Neural cell (in vitro differentiated cells): ENCODE results near the gene RLN3. TPM values are rescaled to one million over a fixed set of nuclear protein-coding genes. Genes with fewer than 3 reads are reported as not detected.

Experiments
- H2AFZ ChIP-seq: fragments of 200-600, 300-800 bp; sonication (generic), shearing (Covaris generic); 2 replicates; pipeline ENCODE4 v1.6.0; 2014; ENCODE audit warnings: low read depth, mild to moderate bottlenecking, antibody characterized with exemption, low read length, moderate library complexity
- H3F3A ChIP-seq: fragments of 200-600 bp; shearing (Covaris generic); 2 replicates; pipeline ENCODE4 v1.6.1; 2016; ENCODE audit warnings: mild to moderate bottlenecking, moderate library complexity, mixed read lengths, antibody characterized with exemption, low read length; ENCODE audit not compliant: insufficient read depth, poor library complexity, severe bottlenecking
- H3K27ac ChIP-seq: fragments of 200-600, 300-800 bp; sonication (generic), shearing (Covaris generic); 2 replicates; pipeline ENCODE4 v1.5.1; 2014; ENCODE audit warnings: mild to moderate bottlenecking, low read length, moderate library complexity
- H3K27me3 ChIP-seq: fragments of 300-800, 200-600 bp; sonication (generic), shearing (Covaris generic); 2 replicates; pipeline ENCODE4 v1.6.0; 2014; ENCODE audit warnings: mild to moderate bottlenecking, low read depth, low read length, moderate library complexity; ENCODE audit not compliant: insufficient read depth
- H3K36me3 ChIP-seq: fragments of 300-800, 200-600 bp; sonication (generic), shearing (Covaris generic); 2 replicates; pipeline ENCODE4 v1.5.1; 2014; ENCODE audit warnings: mild to moderate bottlenecking, antibody characterized with exemption, low read length, moderate library complexity; ENCODE audit not compliant: insufficient read depth
- H3K4me2 ChIP-seq: fragments of 300-800, 200-600 bp; sonication (generic), shearing (Covaris generic); 2 replicates; pipeline ENCODE4 v1.6.0; 2014; ENCODE audit warnings: mild to moderate bottlenecking, low read length
- H3K4me3 ChIP-seq: fragments of 300-800, 200-600 bp; sonication (generic), shearing (Covaris generic); 2 replicates; pipeline ENCODE4 v1.5.1; 2014; ENCODE audit warnings: mild to moderate bottlenecking, low read length, moderate library complexity
- H3K79me2 ChIP-seq: fragments of 200-600 bp; shearing (Covaris generic); replicated peaks from 2 replicates; pipeline ENCODE4 v1.6.0; 2014; ENCODE audit warnings: mild to moderate bottlenecking, low read length, moderate library complexity; ENCODE audit not compliant: insufficient read depth
- H3K9ac ChIP-seq: fragments of 300-800, 200-600 bp; sonication (generic), shearing (Covaris generic); 2 replicates; pipeline ENCODE4 v1.6.1; 2016; ENCODE audit warnings: mild to moderate bottlenecking, low read length, mixed read lengths
- H3K9me2 ChIP-seq: fragments of 200-600 bp; shearing (Covaris generic); 2 replicates; pipeline ENCODE4 v1.6.1; 2016; ENCODE audit warnings: mild to moderate bottlenecking, low read length, mixed read lengths; ENCODE audit not compliant: insufficient read depth
- H3K9me3 ChIP-seq: fragments of 200-600, 300-800 bp; sonication (generic), shearing (Covaris generic); 2 replicates; pipeline ENCODE4 v1.6.1; 2016; ENCODE audit warnings: mild to moderate bottlenecking, mixed run types, low read length, moderate library complexity, mixed read lengths
- H4K20me1 ChIP-seq: fragments of 200-600 bp; shearing (Covaris generic); 2 replicates; pipeline ENCODE4 v1.6.1; 2016; ENCODE audit warnings: mild to moderate bottlenecking, mixed run types; ENCODE audit not compliant: insufficient read depth
- EP300 ChIP-seq: fragments of 450-650 bp; conservative IDR thresholded peaks from 2 replicates; pipeline ENCODE4 v1.6.1; 2014; ENCODE audit warnings: antibody characterized with exemption, mild to moderate bottlenecking, moderate library complexity; ENCODE audit not compliant: poor library complexity, severe bottlenecking
- EZH2 ChIP-seq: fragments of 200-600, 300-800 bp; shearing (Covaris generic), sonication (generic); IDR thresholded peaks from 2 replicates; pipeline ENCODE4 v1.6.1; 2014; ENCODE audit warnings: antibody characterized with exemption, low read length, borderline replicate concordance, mild to moderate bottlenecking; ENCODE audit not compliant: insufficient read depth, poor library complexity, severe bottlenecking
- MXI1 ChIP-seq: fragments of 450-650 bp; conservative IDR thresholded peaks from 2 replicates; pipeline ENCODE4 v1.6.1; 2014; ENCODE audit warnings: antibody characterized with exemption, mild to moderate bottlenecking; ENCODE audit not compliant: poor library complexity, severe bottlenecking
- POLR2AphosphoS5 ChIP-seq: IDR thresholded peaks from 2 replicates; pipeline ENCODE4 v1.6.1; 2012
- RAD21 ChIP-seq: fragments of 450-650 bp; conservative IDR thresholded peaks from 2 replicates; pipeline ENCODE4 v1.6.1; 2014; ENCODE audit warnings: antibody characterized with exemption, mild to moderate bottlenecking, moderate library complexity
- REST ChIP-seq: IDR thresholded peaks from 2 replicates; pipeline ENCODE4 v1.6.1; 2012; ENCODE audit warnings: borderline replicate concordance
- SMC3 ChIP-seq: fragments of 450-650 bp; conservative IDR thresholded peaks from 2 replicates; pipeline ENCODE4 v1.6.1; 2014; ENCODE audit warnings: antibody characterized with exemption, mild to moderate bottlenecking, moderate library complexity; ENCODE audit not compliant: poor library complexity
- TAF1 ChIP-seq: IDR thresholded peaks from 2 replicates; pipeline ENCODE4 v1.6.1; 2012; ENCODE audit warnings: low read depth
- polyA plus RNA-seq: library from polyadenylated mRNA; depleted of rRNA; stranded (reverse); fragments of >200 nt; gene quantifications from 2 replicates; pipeline ENCODE4 v1.2.3, GENCODE V29; 2014

Gene RLN3
- polyA plus RNA-seq, 1 donor from 2014 or later = not detected

- Histone ChIP-seq H3K9me2 (no peaks in the 10 kb centered on the region), H3K36me3 (no peaks in the 10 kb centered on the region), H3K79me2 (no peaks in the 10 kb centered on the region), H3K27ac (no peak overlapping the region), H3K9ac (no peak overlapping the region), H3K9me3 (no peaks in the 10 kb centered on the region), H4K20me1 (no peaks in the 10 kb centered on the region), H3F3A (no peaks in the 10 kb centered on the region), H2AFZ (no peak overlapping the region), H3K4me3 (no peak overlapping the region), H3K27me3 (no peaks in the 10 kb centered on the region), H3K4me2 (no peak overlapping the region)
- TF ChIP-seq EZH2 (no peak), RAD21 (no peak), REST (no peak), EP300 (no peak), MXI1 (no peak)
Measured at GRCh38 chr19:13989487-13989886, 38.5 kb upstream of the RLN3 start.

GRCh38 chr19:13990085-13990484 lies 37.9 kb upstream of the RLN3 start:
- Histone ChIP-seq H4K20me1 (no peaks in the 10 kb centered on the region), H3K4me3 (no peak overlapping the region), H3K4me2 (no peak overlapping the region), H3K9ac (no peak overlapping the region), H3F3A (no peaks in the 10 kb centered on the region), H3K79me2 (no peaks in the 10 kb centered on the region), H3K9me3 (no peaks in the 10 kb centered on the region), H3K27me3 (no peaks in the 10 kb centered on the region), H3K9me2 (no peaks in the 10 kb centered on the region), H2AFZ (no peak overlapping the region), H3K27ac (no peak overlapping the region), H3K36me3 (no peaks in the 10 kb centered on the region)
- TF ChIP-seq RAD21 (no peak), POLR2AphosphoS5 (no peak), MXI1 (no peak), REST (no peak), EP300 (no peak), SMC3 (no peak), TAF1 (no peak)
